T47D (cell line): Measurements from ENCODE around the gene TRIM73.
"Not testable (repeated sequence)": the region's sequence is repeated elsewhere in the genome, so short reads cannot be mapped to it uniquely, and the experiment has no call there.

Source experiments
- DNase-seq, 2 experiments: peaks; one replicate each; pipeline versions ENCODE4 v3.0.0 to v3.0.0-alpha.2; 2011 to 2012; ENCODE audit warnings: low read depth in 1 of 2, low spot score in 1 of 2
- in situ Hi-C: cut with HindIII; loops from 2 replicates; pipeline ENCODE4 v1.10.0; 2016; ENCODE audit warnings: low sequenced_read_pairs, low pct_unique_long_range_greater_than_20kb

The TRIM73 gene

GRCh38 chr7:75414204-75414603, 18.8 kb downstream of the TRIM73 start:
- DNase-seq, in situ Hi-C loops: not testable (repeated sequence)

- DNase-seq, in situ Hi-C loops: not testable (repeated sequence)
These were observed 19.4 kb downstream of the TRIM73 start for GRCh38 chr7:75414708-75415427.

- DNase-seq, in situ Hi-C loops: not testable (repeated sequence)
These were observed 20.0 kb downstream of the TRIM73 start for GRCh38 chr7:75415428-75415817.

GRCh38 chr7:75415829-75416373, 20.5 kb downstream of the TRIM73 start:
- in situ Hi-C loops, DNase-seq: not testable (repeated sequence)

GRCh38 chr7:75416787-75417186, 21.4 kb downstream of the TRIM73 start:
- in situ Hi-C loops, DNase-seq: not testable (repeated sequence)

- DNase-seq, in situ Hi-C loops: not testable (repeated sequence)
These were observed 22.9 kb downstream of the TRIM73 start for GRCh38 chr7:75418292-75418858.

GRCh38 chr7:75419210-75419609, 23.8 kb downstream of the TRIM73 start:
- DNase-seq, in situ Hi-C loops: not testable (repeated sequence)

GRCh38 chr7:75419693-75420092, 24.3 kb downstream of the TRIM73 start:
- in situ Hi-C loops, DNase-seq: not testable (repeated sequence)

GRCh38 chr7:75420152-75420551, 24.7 kb downstream of the TRIM73 start:
- DNase-seq, in situ Hi-C loops: not testable (repeated sequence)

GRCh38 chr7:75421798-75422710, 26.6 kb downstream of the TRIM73 start:
- DNase-seq, in situ Hi-C loops: not testable (repeated sequence)

- in situ Hi-C loops, result not testable (repeated sequence)
These were observed 28.1 kb downstream of the TRIM73 start for GRCh38 chr7:75423481-75423880.

GRCh38 chr7:75439000-75439399, 43.6 kb downstream of the TRIM73 start:
- in situ Hi-C loops, DNase-seq: not testable (repeated sequence)

More at GRCh38 chr7:75423481-75423880, 28.1 kb downstream of the TRIM73 start:
- not testable (repeated sequence) for DNase-seq

- in situ Hi-C loops, DNase-seq: not testable (repeated sequence)
These were observed 46.7 kb downstream of the TRIM73 start for GRCh38 chr7:75442101-75442464.

- in situ Hi-C loops, result not testable (repeated sequence)
- DNase-seq, result peak in 1 of 2 experiments; percentile 18
These were observed 47.2 kb downstream of the TRIM73 start for GRCh38 chr7:75442465-75443111.

- in situ Hi-C loops, DNase-seq: not testable (repeated sequence)
These were observed 54.5 kb downstream of the TRIM73 start for GRCh38 chr7:75449946-75450345.

GRCh38 chr7:75452494-75452955, 57.1 kb downstream of the TRIM73 start:
- in situ Hi-C loops, DNase-seq: not testable (repeated sequence)
